ENCODE measurements around the gene PIPOX. TPM values are rescaled to one million over a fixed set of nuclear protein-coding genes. Genes with fewer than 3 reads are reported as not detected.

PIPOX gene
- total RNA-seq, 1 donor from 2014 or later = 1.8 TPM

DNA sequence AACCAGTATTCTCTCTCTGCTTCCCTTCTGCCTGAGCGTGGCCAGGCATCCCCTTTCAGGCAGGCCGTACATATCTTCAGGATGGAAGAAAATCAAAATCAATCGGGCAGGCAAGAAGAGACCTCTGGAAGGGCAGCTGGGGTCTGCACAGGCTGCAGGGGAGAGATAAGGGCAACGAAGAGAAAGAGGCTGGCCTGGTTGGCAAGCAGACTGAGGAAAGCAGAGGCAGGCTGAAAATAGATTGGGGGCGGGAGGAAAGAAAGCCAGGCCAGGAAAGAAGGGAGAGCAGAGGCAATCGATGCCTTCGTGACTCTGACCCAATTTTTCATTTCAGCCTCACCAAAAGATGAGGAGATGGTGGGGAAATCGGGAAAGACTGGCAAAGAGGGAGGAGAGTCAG, 18.1 kb downstream of the PIPOX start:
- Mint-ChIP-seq H3K36me3 (ENCODE audit: low read depth) (no peaks in the 10 kb centered on the region), H3K4me3 (no peak overlapping the region), H3K9me3 (no peaks in the 10 kb centered on the region), H3K27ac (no peak overlapping the region), H3K4me1 (ENCODE audit: low read depth) (no peaks in the 10 kb centered on the region), H3K27me3 (ENCODE audit: insufficient read depth) (peaks cover 3% of the 10 kb centered on the region)
- DNase-seq (ENCODE audit: low spot score) = no peak
- intact Hi-C loops (cut with micrococcal nuclease) = no loop called here

DNA sequence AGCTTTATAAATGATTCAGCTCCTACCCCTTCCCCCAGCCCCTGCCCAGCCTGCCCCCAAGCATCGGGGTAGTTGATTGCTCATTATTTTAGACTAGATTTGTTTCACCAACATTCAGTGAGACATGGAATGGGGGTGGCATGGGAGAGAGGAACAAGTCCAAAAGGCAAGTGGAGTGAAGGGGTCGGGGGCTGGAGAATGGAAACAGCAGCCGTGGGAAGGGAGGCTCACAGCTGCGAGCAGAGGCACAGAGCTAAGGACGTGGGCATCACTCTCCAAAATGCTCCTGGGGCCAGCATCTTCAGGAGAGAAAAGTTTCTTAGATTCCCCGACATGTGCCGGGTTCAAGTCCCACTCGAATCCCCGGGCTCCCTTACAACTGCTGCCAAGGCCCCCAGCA, 19.3 kb downstream of the PIPOX start:
- no peak for DNase-seq (ENCODE audit: low spot score)
- Mint-ChIP-seq H3K36me3 (ENCODE audit: low read depth) (no peaks in the 10 kb centered on the region), H3K9me3 (no peaks in the 10 kb centered on the region), H3K27me3 (ENCODE audit: insufficient read depth) (peaks cover 3% of the 10 kb centered on the region), H3K4me3 (no peak overlapping the region), H3K4me1 (ENCODE audit: low read depth) (no peaks in the 10 kb centered on the region), H3K27ac (no peak overlapping the region)
- intact Hi-C loops (cut with micrococcal nuclease) = no loop called here

DNA sequence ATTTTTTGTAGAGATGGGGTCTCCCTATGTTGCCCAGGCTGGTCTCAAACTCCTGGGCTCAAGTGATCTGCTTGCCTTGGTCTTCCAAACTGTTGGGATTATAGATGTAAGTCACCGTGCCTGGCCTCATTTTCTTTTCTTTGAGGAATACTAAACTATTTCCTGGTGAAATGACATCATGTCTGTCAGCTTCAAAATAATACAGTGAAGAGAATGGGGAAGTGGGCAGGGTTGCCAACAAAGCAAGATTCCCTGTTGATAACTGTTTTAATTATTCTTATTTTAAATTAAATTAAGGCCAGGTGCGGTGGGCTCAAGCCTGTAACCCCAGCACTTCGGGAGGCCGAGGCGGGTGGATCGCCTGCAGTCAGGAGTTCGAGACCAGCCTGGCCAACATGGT, 21.1 kb downstream of the PIPOX start:
- H3K4me3 Mint-ChIP-seq = no peak overlapping the region
- DNase-seq (ENCODE audit: low spot score) = no peak
- intact Hi-C loops (cut with micrococcal nuclease) = no loop called here
- H3K36me3 Mint-ChIP-seq (ENCODE audit: low read depth) = no peaks in the 10 kb centered on the region
- peaks cover 3% of the 10 kb centered on the region for H3K27me3 Mint-ChIP-seq (ENCODE audit: insufficient read depth)
- no peaks in the 10 kb centered on the region for H3K4me1 Mint-ChIP-seq (ENCODE audit: low read depth)
- no peak overlapping the region for H3K27ac Mint-ChIP-seq
- no peaks in the 10 kb centered on the region for H3K9me3 Mint-ChIP-seq

DNA sequence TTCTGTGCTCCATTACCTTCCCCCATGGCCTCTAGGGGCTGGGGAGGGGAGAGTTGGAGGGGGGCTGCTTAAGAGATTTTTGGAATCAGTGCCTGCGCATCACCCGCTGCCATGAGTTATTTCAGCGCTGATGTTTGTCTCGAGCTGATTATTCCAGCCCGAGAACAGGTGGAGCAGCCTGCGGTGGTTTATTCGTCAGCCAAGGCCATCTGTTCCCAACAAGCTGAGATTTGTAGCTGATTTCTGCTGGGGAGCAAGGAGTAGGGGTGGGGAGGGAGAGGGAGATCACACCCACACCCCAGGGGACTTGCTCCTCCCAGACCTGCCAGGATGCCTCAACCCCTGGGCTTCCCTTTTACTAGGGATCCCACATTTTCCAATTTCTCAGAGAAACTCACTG, 23.1 kb downstream of the PIPOX start:
- no peaks in the 10 kb centered on the region for H3K36me3 Mint-ChIP-seq (ENCODE audit: low read depth)
- no peak overlapping the region for H3K4me3 Mint-ChIP-seq
- H3K27me3 Mint-ChIP-seq (ENCODE audit: insufficient read depth) = peaks cover 3% of the 10 kb centered on the region
- H3K27ac Mint-ChIP-seq = no peak overlapping the region
- no peaks in the 10 kb centered on the region for H3K4me1 Mint-ChIP-seq (ENCODE audit: low read depth)
- no peaks in the 10 kb centered on the region for H3K9me3 Mint-ChIP-seq
- intact Hi-C loops (cut with micrococcal nuclease) = no loop called here
- no peak for DNase-seq (ENCODE audit: low spot score)

DNA sequence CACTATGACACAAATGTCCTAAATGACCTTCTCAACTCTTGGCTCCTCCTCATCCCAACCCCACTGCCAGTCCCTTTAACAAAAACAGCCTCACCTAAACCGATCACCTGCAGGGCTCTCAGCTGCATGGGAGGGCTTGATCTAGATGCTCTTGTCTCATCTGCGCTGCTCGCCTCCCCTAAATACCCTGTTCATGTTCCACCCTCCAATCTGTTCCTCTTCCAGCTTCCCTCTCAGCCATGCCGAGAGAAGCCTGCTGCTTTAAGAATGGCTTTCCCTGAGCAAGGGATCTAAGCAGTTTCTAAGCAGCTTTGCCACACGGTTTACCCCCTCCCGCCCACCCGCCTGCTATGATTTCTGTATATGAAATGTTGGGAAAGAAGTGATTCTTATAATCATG, 23.7 kb downstream of the PIPOX start:
- H3K4me3 Mint-ChIP-seq = no peak overlapping the region
- intact Hi-C loops (cut with micrococcal nuclease) = no loop called here
- no peaks in the 10 kb centered on the region for H3K9me3 Mint-ChIP-seq
- H3K27ac Mint-ChIP-seq = no peak overlapping the region
- H3K36me3 Mint-ChIP-seq (ENCODE audit: low read depth) = no peaks in the 10 kb centered on the region
- no peaks in the 10 kb centered on the region for H3K27me3 Mint-ChIP-seq (ENCODE audit: insufficient read depth)
- H3K4me1 Mint-ChIP-seq (ENCODE audit: low read depth) = no peaks in the 10 kb centered on the region
- no peak for DNase-seq (ENCODE audit: low spot score)

DNA sequence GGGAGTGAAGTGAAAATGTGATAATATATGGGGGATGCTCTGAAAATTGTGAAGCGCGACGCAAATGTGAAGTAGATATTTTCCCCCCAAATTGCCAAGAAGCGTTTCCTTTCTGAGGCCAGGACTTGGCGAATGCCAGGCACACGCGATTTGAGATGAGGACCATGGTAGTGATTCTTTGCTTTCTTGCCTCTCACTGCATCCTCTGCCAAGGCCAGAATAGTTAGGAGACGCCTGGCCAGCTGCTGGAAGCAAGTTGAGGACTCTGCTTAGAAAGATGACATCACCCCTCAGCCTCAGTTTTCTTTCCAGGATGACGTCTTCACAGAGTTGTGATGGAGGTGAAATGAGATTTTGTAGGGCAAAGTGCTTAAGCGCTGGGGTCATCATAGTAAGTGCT, 25.9 kb downstream of the PIPOX start:
- intact Hi-C loops (cut with micrococcal nuclease) = no loop called here
- DNase-seq (ENCODE audit: low spot score) = no peak
- H3K27me3 Mint-ChIP-seq (ENCODE audit: insufficient read depth) = no peaks in the 10 kb centered on the region
- H3K4me1 Mint-ChIP-seq (ENCODE audit: low read depth) = no peaks in the 10 kb centered on the region
- no peaks in the 10 kb centered on the region for H3K9me3 Mint-ChIP-seq
- H3K27ac Mint-ChIP-seq = no peak overlapping the region
- H3K36me3 Mint-ChIP-seq (ENCODE audit: low read depth) = no peaks in the 10 kb centered on the region
- H3K4me3 Mint-ChIP-seq = no peak overlapping the region

DNA sequence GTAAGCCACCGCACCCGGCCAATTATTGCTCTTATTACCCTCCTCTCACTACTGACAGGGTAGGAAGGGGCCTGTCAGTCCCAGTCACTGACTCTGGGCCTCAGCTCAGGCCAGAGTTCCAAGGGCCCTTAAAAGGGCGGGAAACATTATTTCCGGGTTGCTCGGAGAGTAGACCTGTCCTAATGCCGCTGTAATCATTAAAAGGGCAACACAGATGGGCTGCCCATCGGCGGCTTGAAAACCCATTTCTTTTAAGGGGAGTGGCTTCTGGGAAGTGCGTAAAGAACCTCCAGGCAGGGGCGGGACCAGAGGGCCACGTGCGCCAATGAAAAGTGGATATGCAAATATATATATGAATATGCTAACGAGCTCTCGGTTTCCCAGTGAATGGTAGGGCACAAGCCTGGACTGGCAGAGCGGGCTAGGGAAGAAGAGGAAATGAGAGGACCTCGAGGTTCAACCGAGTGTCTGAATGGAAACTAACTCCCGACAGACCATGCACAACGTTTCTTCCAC, 26.6 kb downstream of the PIPOX start:
- Mint-ChIP-seq H3K9me3 (no peaks in the 10 kb centered on the region), H3K27ac (no peak overlapping the region), H3K4me3 (no peak overlapping the region), H3K27me3 (ENCODE audit: insufficient read depth) (no peaks in the 10 kb centered on the region), H3K4me1 (ENCODE audit: low read depth) (no peaks in the 10 kb centered on the region), H3K36me3 (ENCODE audit: low read depth) (no peaks in the 10 kb centered on the region)
- DNase-seq (ENCODE audit: low spot score) = no peak
- intact Hi-C loops (cut with micrococcal nuclease) = no loop called here

DNA sequence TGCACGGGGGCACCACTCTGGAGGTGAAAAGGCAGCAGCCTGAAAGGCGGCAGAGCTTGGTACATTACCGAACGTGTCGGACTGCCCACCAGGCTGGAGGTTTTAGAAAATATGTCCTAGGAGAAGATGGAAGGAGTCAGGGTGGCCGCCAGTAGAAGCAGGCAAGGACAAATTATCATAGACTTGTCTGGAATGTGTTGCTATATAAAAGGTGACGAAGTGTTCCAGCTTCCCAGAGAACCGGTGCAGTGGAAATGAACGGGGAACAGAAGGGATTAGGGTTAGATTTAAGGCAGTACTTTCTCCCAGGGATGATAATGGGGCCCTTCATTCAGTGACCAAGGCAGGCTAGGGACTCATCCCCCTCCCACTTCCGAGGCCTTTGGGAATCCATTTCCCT, 27.4 kb downstream of the PIPOX start:
- H3K27ac Mint-ChIP-seq = no peak overlapping the region
- no peaks in the 10 kb centered on the region for H3K27me3 Mint-ChIP-seq (ENCODE audit: insufficient read depth)
- H3K9me3 Mint-ChIP-seq = no peaks in the 10 kb centered on the region
- no peak overlapping the region for H3K4me3 Mint-ChIP-seq
- no peaks in the 10 kb centered on the region for H3K4me1 Mint-ChIP-seq (ENCODE audit: low read depth)
- no peaks in the 10 kb centered on the region for H3K36me3 Mint-ChIP-seq (ENCODE audit: low read depth)
- no peak for DNase-seq (ENCODE audit: low spot score)
- intact Hi-C loops (cut with micrococcal nuclease) = no loop called here

DNA sequence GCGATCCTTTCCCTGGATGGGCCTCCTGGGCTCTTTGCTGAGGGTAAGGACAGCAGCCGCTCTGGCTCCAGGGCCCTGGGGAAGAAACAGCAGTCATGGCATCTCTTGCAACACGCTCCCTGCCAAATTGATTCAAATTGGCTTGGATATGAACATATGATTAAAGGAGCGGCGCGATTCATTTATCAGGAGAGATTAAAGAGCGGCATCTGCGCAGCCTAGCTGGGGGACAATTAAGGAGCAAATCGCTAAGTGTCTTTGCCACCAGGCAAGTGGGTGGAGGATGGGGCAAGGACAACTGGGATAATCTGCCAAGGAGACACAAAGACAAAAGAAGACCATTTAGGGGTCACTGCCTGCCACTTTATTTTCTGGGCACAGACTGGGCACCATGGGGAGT, 27.8 kb downstream of the PIPOX start:
- no peaks in the 10 kb centered on the region for H3K4me1 Mint-ChIP-seq (ENCODE audit: low read depth)
- no peaks in the 10 kb centered on the region for H3K9me3 Mint-ChIP-seq
- no peaks in the 10 kb centered on the region for H3K36me3 Mint-ChIP-seq (ENCODE audit: low read depth)
- H3K4me3 Mint-ChIP-seq = no peak overlapping the region
- H3K27ac Mint-ChIP-seq = no peak overlapping the region
- DNase-seq (ENCODE audit: low spot score) = no peak
- intact Hi-C loops (cut with micrococcal nuclease) = no loop called here
- no peaks in the 10 kb centered on the region for H3K27me3 Mint-ChIP-seq (ENCODE audit: insufficient read depth)

DNA sequence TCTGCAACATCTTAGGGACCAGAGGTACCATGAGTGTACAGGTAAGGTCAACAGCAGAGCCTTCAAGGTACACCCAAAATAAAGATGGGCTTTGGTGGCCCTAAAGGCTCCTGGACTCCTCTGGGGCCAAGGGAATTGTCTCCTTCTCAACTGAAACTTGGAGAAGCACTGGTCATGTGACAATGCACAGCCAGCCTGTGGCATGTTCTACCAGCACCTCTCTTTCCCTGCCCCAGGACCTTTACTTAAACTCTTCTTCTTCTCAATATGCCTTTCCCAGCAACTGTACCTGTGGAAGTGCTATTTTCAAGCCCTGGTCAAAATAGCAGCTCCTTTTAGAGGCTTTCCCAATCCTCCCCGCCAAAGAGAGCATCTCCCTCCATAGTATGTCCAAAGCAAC, 28.4 kb downstream of the PIPOX start:
- Mint-ChIP-seq H3K9me3 (no peaks in the 10 kb centered on the region), H3K4me3 (no peak overlapping the region), H3K27me3 (ENCODE audit: insufficient read depth) (no peaks in the 10 kb centered on the region), H3K36me3 (ENCODE audit: low read depth) (no peaks in the 10 kb centered on the region), H3K27ac (no peak overlapping the region), H3K4me1 (ENCODE audit: low read depth) (no peaks in the 10 kb centered on the region)
- DNase-seq (ENCODE audit: low spot score) = no peak
- intact Hi-C loops (cut with micrococcal nuclease) = no loop called here

DNA sequence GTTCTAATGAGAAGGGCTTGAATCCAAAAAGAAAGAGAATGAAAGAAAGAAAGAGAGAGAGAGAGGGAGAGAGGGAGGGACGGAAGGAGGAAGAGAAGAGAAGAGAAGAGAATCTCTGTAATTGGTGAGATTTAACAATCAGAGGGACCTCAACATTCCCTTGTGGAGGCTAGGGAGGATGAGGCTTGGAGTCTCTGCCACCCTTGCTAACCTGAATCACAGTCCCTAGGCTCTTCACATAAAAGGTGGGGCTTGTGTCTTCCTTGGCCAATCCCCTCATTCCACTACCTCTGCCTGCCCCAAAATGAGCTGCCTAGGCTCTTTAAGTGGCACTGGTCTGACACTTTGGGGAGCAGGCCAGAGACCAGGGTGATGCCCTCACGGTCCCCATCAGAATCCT, 30.1 kb downstream of the PIPOX start:
- no peak overlapping the region for H3K27ac Mint-ChIP-seq
- intact Hi-C loops (cut with micrococcal nuclease) = no loop called here
- no peaks in the 10 kb centered on the region for H3K27me3 Mint-ChIP-seq (ENCODE audit: insufficient read depth)
- DNase-seq (ENCODE audit: low spot score) = no peak
- no peaks in the 10 kb centered on the region for H3K4me1 Mint-ChIP-seq (ENCODE audit: low read depth)
- no peaks in the 10 kb centered on the region for H3K36me3 Mint-ChIP-seq (ENCODE audit: low read depth)
- no peak overlapping the region for H3K4me3 Mint-ChIP-seq
- H3K9me3 Mint-ChIP-seq = no peaks in the 10 kb centered on the region

DNA sequence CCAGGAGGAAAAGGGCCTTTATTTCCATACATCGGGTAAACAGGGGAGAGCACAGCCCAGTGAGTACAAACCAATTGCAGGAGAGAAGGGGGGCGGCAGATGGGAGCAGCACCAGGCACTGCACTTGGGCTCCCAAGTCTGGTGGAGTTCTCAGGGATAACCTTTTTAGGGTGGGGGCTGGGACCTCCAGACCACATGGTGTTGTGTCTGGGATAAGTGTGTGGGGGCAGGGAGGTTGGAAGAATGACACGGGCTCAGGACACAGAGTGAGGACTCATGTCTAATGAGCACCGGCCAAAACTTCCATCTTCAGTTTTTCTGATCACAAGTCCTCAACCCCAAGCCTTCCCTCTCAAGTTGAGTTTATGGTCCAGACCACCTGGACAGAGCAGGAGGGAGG, 30.6 kb downstream of the PIPOX start:
- Mint-ChIP-seq H3K4me1 (ENCODE audit: low read depth) (no peaks in the 10 kb centered on the region), H3K27ac (no peak overlapping the region), H3K36me3 (ENCODE audit: low read depth) (no peaks in the 10 kb centered on the region), H3K9me3 (no peaks in the 10 kb centered on the region), H3K27me3 (ENCODE audit: insufficient read depth) (no peaks in the 10 kb centered on the region), H3K4me3 (no peak overlapping the region)
- DNase-seq (ENCODE audit: low spot score) = no peak
- intact Hi-C loops (cut with micrococcal nuclease) = no loop called here

DNA sequence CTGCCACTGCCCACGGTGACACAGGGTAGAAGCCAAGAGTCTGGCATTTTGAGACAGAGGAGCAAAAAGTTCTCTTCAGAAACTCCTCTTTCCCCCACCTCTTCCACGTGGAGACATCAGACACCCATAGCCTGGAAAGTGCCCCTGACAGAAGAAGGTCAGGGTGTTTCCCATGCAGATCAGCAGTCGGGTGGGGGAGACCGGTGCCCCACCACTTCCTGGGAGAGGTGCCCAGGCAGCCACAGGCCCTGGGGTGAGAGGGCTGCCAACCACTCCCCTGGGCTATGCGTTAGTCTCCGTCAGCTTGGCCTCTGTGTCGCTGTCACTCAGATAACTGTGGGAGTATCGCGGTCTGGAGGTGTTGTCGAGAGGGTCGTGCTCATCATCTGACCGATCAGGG, 31.5 kb downstream of the PIPOX start:
- Mint-ChIP-seq H3K4me3 (no peak overlapping the region), H3K9me3 (no peaks in the 10 kb centered on the region), H3K27ac (no peak overlapping the region), H3K27me3 (ENCODE audit: insufficient read depth) (no peaks in the 10 kb centered on the region), H3K4me1 (ENCODE audit: low read depth) (no peaks in the 10 kb centered on the region), H3K36me3 (ENCODE audit: low read depth) (no peaks in the 10 kb centered on the region)
- intact Hi-C loops (cut with micrococcal nuclease) = no loop called here
- DNase-seq (ENCODE audit: low spot score) = no peak

DNA sequence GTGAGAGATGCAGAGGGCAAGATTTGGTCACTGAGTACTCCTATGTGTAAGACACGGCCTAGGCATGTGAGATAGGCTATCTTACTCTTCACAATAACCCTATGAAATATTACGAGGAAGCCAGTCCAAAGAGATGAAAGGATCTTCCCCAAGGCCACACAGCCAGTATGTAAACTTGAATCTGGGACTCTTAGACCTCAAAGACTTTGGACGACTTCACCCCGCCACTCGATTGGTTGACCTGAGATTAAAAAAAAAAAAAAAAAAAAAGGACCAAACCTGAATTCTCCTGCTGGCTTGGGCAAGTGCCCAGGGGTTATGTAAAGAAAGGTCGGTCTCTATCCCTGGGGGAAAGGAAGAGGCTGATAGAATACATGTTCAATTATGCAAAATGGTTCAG, 33.1 kb downstream of the PIPOX start:
- no peaks in the 10 kb centered on the region for H3K9me3 Mint-ChIP-seq
- peaks cover 5% of the 10 kb centered on the region for H3K36me3 Mint-ChIP-seq (ENCODE audit: low read depth)
- intact Hi-C loops (cut with micrococcal nuclease) = no loop called here
- no peak overlapping the region for H3K4me3 Mint-ChIP-seq
- no peaks in the 10 kb centered on the region for H3K4me1 Mint-ChIP-seq (ENCODE audit: low read depth)
- no peak for DNase-seq (ENCODE audit: low spot score)
- H3K27ac Mint-ChIP-seq = no peak overlapping the region
- no peaks in the 10 kb centered on the region for H3K27me3 Mint-ChIP-seq (ENCODE audit: insufficient read depth)
